ENCODE measurements around the gene CHD8. TPM values are rescaled to one million over a fixed set of nuclear protein-coding genes. Genes with fewer than 3 reads are reported as not detected.

Gene CHD8
- total RNA-seq, 1 experiment from 2014 or later, result 135 TPM

DNA sequence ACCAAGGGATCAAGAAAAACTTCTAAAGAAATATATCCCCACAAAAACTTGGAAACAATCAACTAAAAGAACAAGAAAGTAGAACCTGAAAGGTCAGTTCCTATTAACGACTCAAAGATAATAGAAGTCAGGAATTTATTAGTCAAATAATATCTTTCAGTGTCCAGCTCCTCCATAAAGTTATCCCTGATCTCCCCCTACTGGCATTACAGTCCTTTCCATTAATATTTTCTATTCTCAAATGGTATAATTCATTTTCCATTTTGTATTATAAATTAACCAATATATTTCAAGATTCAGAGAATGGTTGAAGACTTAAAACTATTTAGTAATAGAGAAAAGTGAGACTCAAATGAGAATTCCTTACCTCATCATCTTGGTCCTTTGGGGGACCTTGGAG is 60.5 kb downstream of the CHD8 start:
- no peaks in the 10 kb centered on the region for H3K9me3 ChIP-seq (ENCODE audit: control insufficient read depth, low read depth, low read length)
- Mint-ChIP-seq H3K36me3 (ENCODE audit: insufficient read depth in 1 of 3, low read depth in 3 of 3) (peaks cover 62 to 93% (median 87%) of the 10 kb centered on the region in 3 experiments; a peak in 6 of 7 replicates), H3K9me3 (no peaks in the 10 kb centered on the region), H3K4me3 (no peak overlapping the region), H3K4me1 (no peaks in the 10 kb centered on the region), H3K27ac (no peak overlapping the region), H3K27me3 (ENCODE audit: low read depth) (no peaks in the 10 kb centered on the region)
- H3K79me1 ChIP-seq (ENCODE audit: insufficient read depth, low read depth, low read length, poor library complexity, severe bottlenecking), result no peaks in the 10 kb centered on the region
- H2BK20ac ChIP-seq (ENCODE audit: low read depth, low read length, poor library complexity, severe bottlenecking), result no peak overlapping the region
- no peak overlapping the region for H4K91ac ChIP-seq (ENCODE audit: insufficient read length, low read depth, low read length)
- no peak overlapping the region for H3K18ac ChIP-seq (ENCODE audit: insufficient read length, low read depth, low read length)
- H2BK15ac ChIP-seq (ENCODE audit: low read depth, low read length), result no peak overlapping the region
- H2BK12ac ChIP-seq (ENCODE audit: insufficient read length, low read depth, low read length), result no peak overlapping the region
- H3K27ac ChIP-seq (ENCODE audit: insufficient read length, low read depth, low read length), result no peak overlapping the region
- no CpG with 5 or more reads among the region's 1 CpG for WGBS (ENCODE audit: extremely low coverage, insufficient read length, low lambda C conversion rate)
- no peaks in the 10 kb centered on the region for H3K79me2 ChIP-seq (ENCODE audit: insufficient read depth, low read length)
- H3K4ac ChIP-seq (ENCODE audit: low read depth, low read length), result no peak overlapping the region
- no peak overlapping the region for H3K14ac ChIP-seq (ENCODE audit: insufficient read depth, low read length)
- no peak overlapping the region for H2BK120ac ChIP-seq (ENCODE audit: low read depth, low read length, poor library complexity, severe bottlenecking)
- TF ChIP-seq, protein P1, sequence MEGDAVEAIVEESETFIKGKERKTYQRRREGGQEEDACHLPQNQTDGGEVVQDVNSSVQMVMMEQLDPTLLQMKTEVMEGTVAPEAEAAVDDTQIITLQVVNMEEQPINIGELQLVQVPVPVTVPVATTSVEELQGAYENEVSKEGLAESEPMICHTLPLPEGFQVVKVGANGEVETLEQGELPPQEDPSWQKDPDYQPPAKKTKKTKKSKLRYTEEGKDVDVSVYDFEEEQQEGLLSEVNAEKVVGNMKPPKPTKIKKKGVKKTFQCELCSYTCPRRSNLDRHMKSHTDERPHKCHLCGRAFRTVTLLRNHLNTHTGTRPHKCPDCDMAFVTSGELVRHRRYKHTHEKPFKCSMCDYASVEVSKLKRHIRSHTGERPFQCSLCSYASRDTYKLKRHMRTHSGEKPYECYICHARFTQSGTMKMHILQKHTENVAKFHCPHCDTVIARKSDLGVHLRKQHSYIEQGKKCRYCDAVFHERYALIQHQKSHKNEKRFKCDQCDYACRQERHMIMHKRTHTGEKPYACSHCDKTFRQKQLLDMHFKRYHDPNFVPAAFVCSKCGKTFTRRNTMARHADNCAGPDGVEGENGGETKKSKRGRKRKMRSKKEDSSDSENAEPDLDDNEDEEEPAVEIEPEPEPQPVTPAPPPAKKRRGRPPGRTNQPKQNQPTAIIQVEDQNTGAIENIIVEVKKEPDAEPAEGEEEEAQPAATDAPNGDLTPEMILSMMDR (conservative IDR thresholded peaks at IDR 0.05), result no peak
- no peak for DNase-seq
- no peak overlapping the region for H3K9ac ChIP-seq (ENCODE audit: extremely low read depth, insufficient read length, low read length)
- no peaks in the 10 kb centered on the region for H3K27me3 ChIP-seq (ENCODE audit: insufficient read depth, low read length)
- no peak overlapping the region for H2BK5ac ChIP-seq (ENCODE audit: insufficient read length, low read length)
- no peaks in the 10 kb centered on the region for H4K20me1 ChIP-seq (ENCODE audit: control insufficient read depth, insufficient read depth, insufficient read length)
- H3T11ph ChIP-seq (ENCODE audit: low read length), result no peak overlapping the region
- no peak overlapping the region for H4K5ac ChIP-seq (ENCODE audit: insufficient read length, low read depth, low read length)
- H2AK5ac ChIP-seq (ENCODE audit: insufficient read length, low read length), result no peak overlapping the region
- no peak overlapping the region for H3K4me2 ChIP-seq (ENCODE audit: insufficient read depth, insufficient read length, low read length)
- no peak overlapping the region for H3K23ac ChIP-seq (ENCODE audit: insufficient read length, low read depth, low read length)
- H3K4me1 ChIP-seq (ENCODE audit: insufficient read depth, low read length), result no peaks in the 10 kb centered on the region
- H3K23me2 ChIP-seq (ENCODE audit: insufficient read length, low read depth, low read length, poor library complexity, severe bottlenecking), result no peaks in the 10 kb centered on the region
- no peak overlapping the region for H3K56ac ChIP-seq (ENCODE audit: insufficient read length, low read depth, low read length)
- H4K8ac ChIP-seq (replicated peaks; ENCODE audit: insufficient read length, low read depth, low read length), result no peak overlapping the region
- no peak overlapping the region for H2AFZ ChIP-seq (ENCODE audit: low read length)
